ENCODE measurements around the gene CT47C1.
A peak's percentile ranks its signal among the peaks of the same experiment; 100 is the strongest.
"Not testable (repeated sequence)": the region's sequence is repeated elsewhere in the genome, so short reads cannot be mapped to it uniquely, and the experiment has no call there.

CT47C1 gene

DNA sequence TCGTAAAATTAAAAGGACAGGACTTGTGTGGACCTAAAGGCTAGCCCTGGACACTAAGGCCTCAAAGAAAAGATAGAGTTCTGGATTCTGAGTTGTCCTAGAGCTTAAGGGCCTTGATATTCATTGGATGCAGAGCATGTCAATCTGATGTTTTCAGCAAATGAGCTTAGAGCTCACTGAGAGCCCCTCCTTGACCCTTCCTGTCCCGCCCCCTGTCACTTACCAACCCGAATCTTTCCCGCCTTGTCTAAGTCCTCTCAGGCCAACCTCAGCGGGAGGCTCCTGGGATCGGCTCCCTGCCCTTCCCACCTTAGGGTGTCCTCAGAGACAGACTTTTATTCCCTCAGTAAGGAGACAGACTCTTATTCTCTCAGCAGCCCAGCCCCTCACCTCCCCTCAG is at the start of gene CT47C1:
TSS of gene CT47C1 (plus strand) at position 250 of the 400 bp plus-strand sequence. CDS start 233 bp downstream, outside the sequence.
- no peak for DNase-seq (ENCODE audit: low spot score)

DNA sequence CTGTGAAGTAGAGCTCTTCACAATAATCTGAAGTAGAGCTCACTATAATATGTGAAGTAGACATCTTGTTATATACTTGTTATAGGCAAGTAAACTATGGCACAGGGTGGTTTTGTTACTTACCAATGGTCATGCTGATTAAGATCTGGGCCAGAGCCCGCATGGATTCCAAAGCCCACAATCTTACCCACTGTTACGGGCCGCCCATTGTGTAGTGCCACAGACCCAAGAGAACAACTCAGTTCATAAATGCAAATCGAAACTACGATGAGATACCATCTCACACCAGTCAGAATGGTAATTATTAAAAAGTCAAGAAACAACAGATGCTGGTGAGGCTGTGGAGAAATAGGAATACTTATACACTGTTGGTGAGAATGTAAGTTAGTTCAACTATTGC is 46.9 kb upstream of the CT47C1 start:
- no peak for DNase-seq (ENCODE audit: low spot score)

DNA sequence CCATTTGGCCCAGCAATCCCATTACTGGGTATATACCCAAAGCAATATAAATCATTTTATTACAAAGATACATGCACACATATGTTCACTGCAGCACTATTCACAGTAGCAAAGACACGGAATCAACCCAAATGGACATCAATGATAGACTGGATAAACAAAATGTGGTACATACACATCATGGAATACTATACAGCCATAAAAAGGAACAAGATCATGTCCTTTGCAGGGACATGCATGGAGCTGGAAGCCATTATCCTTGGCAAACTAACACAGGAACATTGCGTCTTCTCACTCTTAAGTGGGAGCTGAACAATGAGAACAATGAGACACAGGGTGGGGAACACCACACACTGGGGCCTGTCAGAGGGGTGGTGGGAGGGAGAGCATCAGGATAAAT is 46.4 kb upstream of the CT47C1 start:
- DNase-seq (ENCODE audit: low spot score): not testable (repeated sequence)

DNA sequence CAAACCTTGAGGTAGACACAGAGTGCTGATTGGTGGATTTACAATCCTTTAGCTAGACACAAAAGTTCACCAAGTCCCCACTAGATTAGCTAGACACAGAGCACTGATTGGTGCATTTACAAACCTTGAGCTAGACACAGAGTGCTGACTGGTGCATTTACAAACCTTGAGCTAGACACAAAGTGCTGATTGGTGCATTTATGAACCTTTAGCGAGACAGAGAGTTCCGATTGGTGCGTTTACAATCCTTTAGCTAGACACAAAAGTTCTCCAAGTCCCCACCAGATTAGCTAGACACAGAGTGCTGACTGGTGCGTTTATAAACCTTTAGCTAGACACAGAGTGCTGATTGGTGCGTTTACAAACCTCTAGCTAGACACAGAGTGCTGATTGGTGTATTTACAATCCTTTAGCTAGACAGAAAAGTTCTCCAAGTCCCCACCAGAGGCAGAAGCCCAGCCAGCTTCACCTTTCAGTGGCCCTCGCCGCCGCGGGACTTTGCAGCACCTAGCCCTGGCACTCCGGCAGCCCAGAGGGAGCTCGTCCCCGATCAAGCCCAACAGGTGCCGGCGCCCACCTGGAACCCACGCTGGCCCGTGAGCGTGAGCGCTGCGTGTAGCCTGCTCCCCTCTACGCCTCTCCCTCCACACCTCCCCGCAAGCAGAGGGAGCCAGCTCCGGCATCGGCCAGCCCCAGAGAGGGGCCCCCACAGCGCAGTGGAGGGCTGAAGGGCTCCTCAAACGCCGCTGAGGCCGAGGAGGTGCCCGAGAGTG is 44.6 kb upstream of the CT47C1 start:
- not testable (repeated sequence) for DNase-seq (ENCODE audit: low spot score)

DNA sequence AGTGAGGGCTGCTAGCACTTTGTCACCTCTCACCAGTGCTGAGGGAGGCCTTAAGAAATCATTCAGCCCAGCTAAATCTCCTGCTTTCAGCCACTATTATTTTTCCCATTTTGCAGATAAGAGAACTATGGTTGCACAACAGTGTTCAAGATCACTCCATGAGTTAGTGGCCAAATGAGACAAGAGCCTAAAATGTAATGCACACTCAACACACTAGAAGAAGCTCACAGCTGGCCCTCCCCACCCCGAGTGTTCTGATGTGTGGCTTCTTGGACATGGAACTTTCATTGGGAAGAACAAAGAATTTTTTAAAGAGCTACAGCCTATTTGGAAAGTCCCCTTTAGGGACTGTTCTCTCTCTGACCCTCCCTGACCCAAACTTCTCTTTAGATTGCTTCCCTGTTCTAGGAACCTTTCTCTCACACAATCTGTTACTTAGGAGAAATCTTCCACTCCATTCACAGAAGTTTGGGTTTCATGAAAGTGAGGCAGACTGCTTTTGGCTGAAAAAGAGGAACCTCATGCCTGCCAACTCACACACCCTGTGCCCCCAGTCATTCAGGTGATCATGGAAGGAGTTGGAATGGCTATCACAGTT is 44.0 kb upstream of the CT47C1 start:
- DNase-seq (ENCODE audit: low spot score): no peak

DNA sequence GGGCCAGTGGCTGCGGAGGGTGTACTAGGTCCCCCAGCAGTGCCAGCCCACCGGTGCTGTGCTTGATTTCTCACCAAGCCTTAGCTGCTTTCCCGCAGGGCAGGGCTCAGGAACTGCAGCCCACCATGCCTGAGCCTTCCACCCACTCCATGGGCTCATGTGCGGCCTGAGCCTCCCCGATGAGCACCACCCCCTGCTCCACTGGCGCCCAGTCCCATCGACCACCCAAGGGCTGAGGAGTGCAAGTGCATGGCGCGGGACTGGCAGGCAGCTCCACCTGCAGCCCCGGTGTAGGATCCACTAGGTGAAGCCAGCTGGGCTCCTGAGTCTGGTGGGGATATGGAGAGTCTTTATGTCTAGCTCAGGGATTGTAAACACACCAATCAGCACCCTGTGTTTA is 43.1 kb upstream of the CT47C1 start:
- not testable (repeated sequence) for DNase-seq (ENCODE audit: low spot score)

DNA sequence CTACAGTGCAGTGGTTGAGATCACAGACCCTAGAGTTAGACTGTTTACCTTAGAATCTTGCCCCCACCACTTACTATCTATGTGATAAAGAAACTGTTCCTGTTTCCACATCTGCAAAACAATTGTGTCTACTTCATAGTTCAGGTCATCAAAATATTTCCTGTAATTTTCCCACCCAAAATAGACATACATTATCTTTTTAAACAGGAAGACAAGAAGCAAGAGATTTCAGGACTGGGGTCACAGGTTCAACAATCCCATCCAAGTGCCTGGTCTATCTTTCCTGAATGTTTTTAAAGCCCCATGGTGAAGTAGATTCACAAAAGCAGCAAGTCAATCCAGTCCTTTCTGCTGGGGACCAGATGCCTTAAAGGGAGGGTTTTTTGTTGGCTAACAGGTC is 41.8 kb upstream of the CT47C1 start:
- DNase-seq (ENCODE audit: low spot score): no peak

DNA sequence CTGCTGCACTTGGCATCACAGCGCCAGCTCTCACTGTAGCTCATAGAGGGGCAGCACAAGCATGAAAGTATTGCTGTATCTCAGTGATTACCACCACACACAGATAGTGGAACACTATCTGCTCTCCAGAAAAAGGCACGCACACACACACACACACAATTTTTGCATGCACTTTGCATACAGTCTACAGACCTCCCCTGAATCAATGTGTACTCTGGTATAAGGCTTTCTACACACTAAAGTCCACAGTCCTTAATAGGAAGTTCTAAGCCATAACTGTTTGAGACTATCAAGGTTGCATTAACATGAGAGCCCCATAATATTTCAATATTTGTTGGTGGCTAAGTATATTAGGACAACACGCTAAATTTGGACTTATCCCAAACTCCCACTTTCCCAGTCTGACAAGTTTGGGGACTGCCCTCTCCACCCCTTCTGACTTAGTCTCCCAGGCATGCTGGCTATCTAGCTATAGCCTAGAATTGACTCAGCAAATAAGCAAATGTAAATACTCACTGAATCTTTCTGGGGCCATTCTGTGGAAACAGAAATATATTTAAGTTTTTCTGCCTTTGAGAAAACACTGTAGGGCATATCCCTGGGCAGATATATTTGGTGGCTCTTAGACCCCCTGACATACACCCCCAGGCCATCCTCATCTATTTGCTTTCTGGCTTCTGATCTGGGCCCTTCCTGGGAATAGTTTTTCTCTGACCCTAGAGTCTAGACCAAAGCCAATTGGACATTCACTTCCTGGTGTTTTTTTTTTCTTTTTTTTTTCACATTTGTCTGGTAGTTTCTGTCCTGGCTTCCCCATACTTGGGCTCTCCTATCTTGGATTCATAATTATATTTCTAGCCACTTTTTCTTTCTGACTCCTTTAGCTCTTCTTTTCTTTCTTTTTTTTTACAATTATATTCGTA is 36.4 kb upstream of the CT47C1 start:
- no peak for DNase-seq (ENCODE audit: low spot score)

DNA sequence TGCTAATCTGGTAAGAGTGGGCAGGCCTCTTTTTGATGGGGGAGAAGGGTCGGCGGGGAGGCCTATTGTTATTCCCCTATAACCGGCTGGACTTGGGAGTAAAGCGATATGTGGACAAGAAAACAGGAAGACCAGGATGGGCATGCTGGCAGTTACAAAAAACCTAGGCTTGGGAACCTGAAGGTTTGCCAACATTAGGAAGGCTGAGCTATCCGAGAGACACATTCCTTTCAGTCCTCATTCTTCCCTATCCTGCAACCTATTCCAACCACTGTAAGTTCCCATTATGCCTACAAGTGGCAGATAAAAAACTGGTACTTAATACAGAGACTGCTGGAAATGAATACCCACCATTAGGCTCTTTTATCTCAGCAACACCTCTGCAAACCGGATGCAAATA is 32.4 kb upstream of the CT47C1 start:
- DNase-seq (ENCODE audit: low spot score): no peak

DNA sequence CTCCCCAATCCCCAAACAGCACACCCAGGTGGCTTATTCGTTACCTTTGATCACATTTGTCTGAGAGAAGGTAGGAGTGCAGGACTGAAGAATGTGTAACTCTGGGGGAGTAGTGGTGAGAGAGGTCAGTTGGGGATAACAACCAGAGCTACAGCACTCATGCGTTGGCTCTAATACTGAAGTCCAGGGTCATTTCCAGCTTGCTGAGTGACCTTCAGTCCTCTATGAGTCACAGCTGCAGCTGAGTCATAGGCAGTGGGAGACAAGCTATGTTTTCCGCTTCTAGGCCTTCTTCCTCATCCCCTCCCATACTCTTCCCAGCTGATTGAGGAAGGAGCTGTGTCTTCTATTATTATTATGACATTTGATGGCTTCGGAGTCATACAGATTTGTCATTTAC is 31.6 kb upstream of the CT47C1 start:
- DNase-seq (ENCODE audit: low spot score): peak; percentile 82

DNA sequence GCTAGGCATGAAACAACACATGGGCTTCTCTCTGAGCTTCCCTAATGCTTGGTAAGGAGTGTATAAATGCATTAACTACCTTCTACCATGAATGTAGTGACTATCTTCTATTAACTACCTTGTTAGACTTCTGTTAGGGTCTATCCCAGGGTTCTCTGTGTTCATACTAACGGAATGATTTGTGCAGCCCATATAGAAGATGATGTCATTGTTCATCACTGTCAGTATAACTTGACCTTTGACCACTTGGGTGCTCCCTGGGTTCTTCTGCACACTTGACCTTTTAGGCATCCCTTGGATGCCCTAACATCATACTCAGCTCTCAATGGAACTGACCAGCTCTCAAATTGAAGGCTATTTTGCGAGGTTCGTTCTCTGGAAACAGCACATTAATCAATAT is 30.8 kb upstream of the CT47C1 start:
- no peak for DNase-seq (ENCODE audit: low spot score)

DNA sequence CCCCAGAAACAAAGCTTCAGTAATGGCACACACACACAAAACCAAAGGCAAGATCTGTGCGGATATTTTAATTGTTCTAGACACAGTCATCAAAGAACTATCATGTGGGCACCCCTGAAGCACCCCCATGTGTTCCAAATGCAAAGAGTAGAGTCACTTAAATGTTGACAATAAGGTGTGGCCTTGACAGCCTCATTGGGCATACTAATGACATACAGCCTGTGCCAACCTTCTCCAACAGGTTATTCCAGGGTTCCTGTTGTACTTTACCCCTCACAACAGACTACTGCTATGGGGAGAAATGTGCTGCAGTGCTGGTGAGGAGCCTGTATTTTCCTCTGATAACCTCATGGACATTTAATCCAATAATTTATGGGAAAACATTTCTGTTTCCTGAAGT is 29.8 kb upstream of the CT47C1 start:
- DNase-seq (ENCODE audit: low spot score): no peak

DNA sequence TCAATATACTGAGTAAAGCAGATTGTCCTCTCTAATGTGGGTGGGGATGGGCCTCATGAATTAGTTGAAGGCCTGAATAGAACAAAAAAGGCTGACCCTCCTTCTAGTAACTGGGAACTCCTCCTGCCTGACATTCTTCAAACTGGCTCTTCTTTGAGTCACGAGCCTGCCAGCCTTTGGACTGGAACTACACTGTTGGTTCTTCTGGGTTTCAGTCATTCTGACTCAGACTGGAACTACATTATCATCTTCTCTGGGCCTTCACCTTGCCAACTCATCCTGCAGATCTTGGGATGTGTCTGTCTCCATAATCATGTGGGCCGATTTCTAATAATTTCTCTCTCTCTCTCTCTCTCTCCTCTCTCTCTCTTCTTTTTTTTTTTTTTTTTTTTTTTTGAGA is 26.9 kb upstream of the CT47C1 start:
- DNase-seq (ENCODE audit: low spot score): no peak

DNA sequence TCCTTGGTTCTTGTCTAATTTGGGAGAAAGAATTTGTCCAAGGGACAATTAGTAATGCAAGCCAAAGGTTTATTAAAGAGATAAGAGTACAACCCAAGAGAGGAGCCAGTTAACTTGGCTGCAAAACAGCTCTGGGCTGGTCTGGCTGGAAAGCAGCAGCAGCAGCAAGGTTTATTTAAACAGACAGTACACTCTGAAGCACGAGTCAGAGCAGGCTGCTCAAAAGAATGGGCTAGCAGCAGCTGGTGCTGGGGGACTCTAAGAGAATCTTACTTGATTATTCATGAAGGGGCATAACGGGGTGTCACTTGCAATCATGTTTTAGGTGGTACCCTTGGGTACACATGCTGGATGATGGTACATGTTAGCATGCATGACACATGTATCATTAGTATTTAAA is 17.1 kb upstream of the CT47C1 start:
- DNase-seq (ENCODE audit: low spot score): no peak

DNA sequence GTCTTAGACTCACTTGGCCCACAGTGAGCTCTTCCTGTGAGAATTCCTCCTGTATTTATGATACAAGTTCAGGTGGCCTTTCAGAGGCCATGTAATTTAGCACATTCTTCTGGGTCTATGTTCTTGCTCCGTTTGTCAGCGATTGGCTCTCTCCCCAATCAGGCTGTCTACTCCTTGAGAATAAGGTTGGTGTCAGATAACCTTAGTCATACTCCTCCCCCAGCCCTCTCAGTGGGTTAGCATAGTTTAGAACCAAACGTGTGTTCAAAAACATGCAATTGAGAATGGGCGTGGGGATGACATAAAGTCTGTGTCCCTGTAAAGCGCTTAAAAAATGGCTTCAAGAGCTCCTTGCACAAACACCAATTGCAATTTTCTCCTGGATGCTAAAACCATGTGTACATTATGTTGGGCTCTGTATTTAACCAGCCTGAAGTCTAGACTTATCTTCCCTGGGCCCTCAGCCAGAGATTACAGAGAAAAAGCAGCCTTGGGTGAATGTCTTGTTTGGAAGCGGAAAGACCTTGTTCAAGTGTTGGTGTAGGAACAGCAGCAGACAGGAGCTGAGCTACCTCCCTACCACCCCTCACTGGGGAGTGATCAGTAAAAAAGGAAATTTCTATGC is 9.9 kb upstream of the CT47C1 start:
- no peak for DNase-seq (ENCODE audit: low spot score)

DNA sequence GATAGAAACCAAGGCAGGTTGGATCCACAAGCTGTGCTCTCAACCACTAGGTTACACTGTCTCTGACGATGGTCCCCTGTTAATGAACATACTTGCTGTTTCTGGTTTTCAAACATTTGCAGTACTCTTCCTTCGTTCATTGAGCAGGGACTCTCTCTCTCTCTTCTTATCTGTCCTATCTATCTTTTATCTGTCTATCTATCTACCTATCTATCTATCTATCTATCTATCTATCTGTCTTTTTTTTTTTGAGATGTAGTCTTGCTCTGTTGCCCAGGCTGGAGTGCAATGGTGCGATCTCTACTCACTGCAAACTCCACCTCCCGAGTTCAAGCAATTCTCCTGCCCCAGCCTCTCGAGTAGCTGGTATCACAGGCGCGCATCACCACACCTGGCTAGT is 9.4 kb upstream of the CT47C1 start:
- DNase-seq (ENCODE audit: low spot score): no peak

DNA sequence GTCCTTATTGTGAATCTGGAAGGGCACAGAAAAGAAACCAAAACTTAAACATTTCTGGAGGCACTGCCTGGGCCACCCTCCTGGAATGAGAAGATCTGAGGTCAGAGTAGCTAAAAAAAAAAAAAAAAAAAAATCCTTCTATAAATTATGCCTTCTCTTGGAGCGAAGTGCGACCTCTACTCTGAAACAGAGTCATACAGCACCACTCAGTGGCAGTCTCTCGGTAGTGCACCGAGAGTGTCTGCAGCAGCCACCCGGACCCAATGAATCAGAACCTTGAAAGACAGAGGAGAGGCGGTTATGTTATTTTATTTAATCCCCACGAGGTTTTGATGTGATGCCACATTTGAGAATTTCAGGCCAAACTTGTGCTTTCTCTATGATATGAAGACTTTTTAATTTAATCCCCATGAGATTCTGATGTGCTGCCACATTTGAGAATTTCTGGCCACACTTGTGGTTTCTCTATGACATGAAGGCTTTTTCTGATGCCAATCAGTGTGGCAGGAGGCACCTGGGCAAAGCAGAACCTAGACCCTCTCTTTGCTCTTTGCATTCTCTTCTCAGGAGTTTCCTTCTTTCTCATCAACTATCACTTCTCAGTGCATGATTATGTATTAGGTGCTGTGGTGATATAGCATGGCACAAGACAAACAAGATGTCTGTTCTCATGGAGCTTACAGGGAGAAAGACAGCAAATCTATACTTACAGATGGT is 5.6 kb upstream of the CT47C1 start:
- peak; percentile 58 for DNase-seq (ENCODE audit: low spot score)

DNA sequence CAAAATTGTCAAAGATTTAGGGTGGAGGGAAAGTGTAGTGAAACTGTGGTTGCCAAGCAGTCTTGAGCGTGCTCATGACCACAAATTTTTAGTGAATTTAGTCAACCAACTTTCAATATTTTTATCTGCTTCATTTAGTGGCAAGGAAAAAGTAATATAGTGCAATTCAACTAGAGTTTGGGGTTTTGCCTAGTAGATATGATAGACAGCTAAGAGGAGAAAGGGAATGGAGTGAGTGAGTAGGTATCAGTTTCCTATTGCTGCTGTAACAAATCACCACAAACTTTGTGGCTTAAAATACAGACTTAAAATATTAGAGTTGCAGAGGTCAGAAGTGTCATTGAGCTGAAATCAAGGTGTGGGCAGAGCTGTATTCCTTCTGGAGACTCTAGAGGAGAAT is 3.7 kb upstream of the CT47C1 start:
- no peak for DNase-seq (ENCODE audit: low spot score)

DNA sequence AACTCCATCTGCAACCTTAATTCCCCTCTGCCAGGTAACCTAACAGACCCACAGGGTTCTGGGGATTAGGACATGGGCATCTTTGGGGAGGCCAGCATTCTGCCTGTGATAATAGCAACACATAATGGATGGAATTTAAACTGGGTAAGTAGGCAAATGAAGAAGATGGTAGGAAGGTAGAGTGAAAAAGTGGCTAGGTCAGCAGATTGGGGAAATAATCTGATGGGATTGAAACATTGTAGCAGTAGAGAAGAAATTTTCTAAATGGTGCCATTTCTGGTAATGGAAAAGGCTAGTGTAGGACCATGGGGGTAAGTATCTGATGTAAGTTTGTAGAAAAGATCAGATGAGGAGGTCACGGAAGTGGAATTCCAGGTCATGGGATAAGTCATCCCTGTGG is 3.0 kb upstream of the CT47C1 start:
- no peak for DNase-seq (ENCODE audit: low spot score)

DNA sequence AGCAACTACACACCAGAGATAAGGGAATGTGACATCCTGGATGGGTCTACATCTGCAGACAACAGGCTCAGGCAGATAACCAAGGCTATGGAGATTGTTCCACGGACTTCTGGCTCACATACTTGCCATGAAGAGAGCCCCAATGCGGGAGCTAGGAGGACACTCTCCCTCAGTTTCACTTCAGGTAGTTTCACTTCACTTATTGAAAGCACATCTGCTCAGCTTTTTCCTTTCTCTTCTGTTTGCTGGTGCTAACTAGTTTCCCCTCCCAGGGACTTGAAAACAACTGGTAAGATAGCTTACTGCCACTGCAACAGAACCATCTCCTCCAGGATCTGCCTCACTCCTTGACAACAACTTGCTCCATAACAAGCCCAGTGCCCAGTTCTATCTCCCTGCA is 1.4 kb upstream of the CT47C1 start:
- DNase-seq (ENCODE audit: low spot score): no peak

DNA sequence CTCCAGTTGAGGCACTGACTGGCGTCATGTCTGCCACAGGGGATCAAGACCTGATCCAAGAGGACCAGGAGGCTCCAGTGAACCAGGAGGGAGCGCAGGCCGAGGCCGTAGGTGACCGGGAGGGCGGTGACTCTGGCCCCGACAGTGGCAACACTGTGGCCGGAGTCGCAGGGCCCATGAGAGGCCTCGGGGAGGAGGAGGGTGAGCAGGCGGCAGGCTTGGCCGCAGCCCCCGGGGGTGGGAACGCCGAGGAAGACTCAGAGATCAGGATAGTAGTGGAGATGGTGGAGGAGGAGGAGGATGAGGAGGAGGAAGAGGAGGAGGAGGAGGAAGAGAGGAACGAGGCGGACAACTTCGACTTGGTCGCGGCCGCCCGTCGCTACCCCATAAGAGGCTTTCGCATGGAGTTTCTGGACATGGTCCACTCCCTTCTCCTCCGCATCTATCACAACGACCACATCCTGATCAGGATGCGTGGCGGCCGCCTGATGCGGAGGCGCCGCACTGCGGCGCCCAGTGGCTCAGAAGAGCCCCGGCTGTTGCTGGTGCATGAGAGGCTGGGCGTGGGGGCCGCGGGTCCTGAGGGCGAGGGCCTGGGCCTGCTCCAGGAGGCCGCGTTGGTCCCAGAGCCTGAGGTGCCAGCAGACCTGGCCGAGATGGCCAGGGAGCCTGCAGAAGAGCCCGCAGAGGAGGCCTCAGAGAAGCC is 560 bp downstream of the CT47C1 start:
- DNase-seq (ENCODE audit: low spot score): no peak
